ENCODE data around the gene SDK1.

The SDK1 gene

GRCh38 chr7:4151524-4151923 is 850.5 kb downstream of the SDK1 start:
- DNase-seq = no peak

GRCh38 chr7:4151926-4152549 is 851.0 kb downstream of the SDK1 start:
- no peak for DNase-seq

DNA sequence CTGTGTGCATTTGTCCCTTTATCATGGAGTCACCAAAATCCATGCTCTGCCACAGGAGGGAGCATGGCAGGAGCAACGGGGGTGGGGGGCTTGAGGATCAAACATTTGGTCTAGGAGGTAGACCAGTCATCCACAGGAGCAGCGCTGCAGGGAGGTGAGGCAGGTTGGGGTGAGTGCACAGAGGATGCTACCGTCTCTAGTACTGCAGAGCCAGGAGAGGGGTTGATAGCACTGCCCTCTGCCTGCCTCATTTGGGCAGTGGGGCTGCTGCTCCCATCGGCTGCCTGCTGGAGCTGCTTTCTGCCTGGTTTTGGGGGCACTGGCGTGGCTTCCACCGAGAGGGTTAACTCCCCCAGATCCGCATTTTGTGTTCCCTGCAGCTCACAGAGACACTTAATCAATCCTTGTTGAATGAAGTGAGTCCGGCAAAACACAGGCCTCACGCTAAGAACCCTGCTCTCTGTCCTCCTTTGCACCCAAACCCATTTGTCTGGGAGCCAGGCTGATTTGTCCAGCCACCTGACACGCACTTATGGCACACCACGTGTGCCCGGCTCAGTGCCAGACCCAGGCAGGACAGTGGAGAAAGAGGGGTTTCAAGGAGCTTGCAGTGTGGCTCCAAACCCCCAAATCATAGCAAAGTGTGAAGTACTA is 854.0 kb downstream of the SDK1 start:
- no peak for DNase-seq

GRCh38 chr7:4156190-4156589 is 855.1 kb downstream of the SDK1 start:
- DNase-seq = no peak

DNA sequence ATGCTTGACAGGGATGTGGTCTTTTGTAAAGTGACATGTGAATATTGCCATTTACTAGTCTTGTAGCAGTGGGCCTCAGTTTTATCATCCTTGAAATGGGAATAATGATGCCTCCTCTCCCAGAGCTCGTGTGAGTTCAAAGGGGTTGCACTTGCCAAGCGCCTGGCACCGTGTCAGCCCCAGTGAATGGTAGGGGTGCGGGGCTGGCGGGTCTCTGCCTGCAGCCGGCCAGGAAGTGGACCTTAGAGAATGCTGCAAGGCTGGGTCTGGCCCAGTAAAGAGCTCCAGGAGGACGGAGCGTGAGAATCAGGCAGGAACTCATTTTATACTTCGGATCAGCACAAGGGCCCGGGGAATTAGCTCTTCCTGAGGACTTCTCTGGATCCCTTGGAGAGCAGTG is 856.6 kb downstream of the SDK1 start:
- DNase-seq = no peak

- DNase-seq = no peak
These were observed 857.5 kb downstream of the SDK1 start for GRCh38 chr7:4158441-4159153.

GRCh38 chr7:4159154-4159501 is 858.1 kb downstream of the SDK1 start:
- no peak for DNase-seq

DNA sequence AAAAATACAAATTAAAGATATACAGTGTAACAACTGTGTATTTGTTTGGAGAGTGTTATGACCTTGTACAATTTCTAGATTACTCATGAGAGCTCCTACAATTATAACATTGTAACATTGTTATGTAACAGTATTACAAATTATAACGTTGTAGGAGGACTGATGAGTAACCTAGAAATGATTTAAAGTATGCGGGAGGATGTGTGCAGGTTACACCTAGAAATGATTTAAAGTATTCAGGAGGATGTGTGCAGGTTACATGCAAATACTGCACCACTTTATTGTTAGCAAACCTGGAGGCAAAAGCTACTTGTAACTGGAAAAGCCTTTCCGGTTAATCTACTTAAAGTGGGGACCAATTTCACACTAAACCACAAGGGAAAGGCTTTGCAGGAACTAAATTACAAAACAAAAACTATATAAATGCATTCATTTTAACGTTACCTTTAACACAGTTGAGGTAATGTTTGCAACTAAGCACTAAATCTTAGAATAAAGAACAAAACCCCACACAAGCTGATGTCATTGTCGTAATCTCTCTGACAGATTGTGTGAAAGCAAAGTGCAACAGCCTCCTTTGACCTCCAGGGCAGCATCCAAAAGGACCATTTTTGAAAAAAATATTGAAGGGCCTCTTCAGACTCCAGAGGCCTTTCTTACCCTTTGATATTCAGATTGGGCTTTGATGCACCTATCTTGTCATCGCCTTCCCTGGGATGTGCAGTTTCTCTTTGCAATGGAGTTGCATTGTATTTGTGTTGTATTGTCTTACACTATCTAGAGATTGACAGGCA is 858.9 kb downstream of the SDK1 start:
- no peak for DNase-seq

DNA sequence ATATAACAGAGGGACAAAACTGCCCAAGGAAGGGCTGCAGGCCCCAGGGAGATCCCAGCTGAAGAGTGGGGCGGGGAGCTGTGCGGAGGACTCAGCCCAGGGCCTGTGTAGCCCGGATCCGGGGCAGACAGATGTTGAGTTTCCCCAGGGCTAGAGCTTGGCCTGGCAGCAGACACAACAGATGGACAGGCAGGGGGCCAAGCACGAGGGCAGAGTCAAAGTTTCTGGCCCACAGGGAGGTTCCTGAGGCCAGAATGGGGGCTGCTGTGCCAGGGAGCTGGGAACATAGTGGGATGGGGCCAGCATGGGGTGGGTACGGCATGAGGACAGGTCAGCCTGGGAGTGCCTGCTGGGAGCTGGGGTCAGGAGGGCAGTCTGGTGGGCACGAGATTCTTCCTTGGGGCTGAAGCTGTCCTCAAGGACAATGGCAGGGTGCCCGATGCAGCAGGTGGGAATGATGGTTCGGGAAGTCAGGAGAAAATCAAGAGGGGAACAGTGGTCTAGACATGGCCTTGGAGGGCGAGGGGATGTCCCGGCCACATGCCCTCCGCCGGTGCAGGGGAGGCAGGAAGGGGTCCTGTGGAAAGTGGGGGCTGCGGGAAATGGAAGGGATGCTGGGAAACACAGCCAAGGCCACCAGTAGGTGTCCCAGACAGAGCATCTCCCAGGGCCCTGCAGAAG is 862.0 kb downstream of the SDK1 start:
- no peak for DNase-seq

GRCh38 chr7:4163565-4164203 is 862.6 kb downstream of the SDK1 start:
- DNase-seq = no peak

GRCh38 chr7:4164556-4164955 is 863.5 kb downstream of the SDK1 start:
- DNase-seq = no peak

GRCh38 chr7:4166340-4166739 is 865.3 kb downstream of the SDK1 start:
- DNase-seq = no peak

DNA sequence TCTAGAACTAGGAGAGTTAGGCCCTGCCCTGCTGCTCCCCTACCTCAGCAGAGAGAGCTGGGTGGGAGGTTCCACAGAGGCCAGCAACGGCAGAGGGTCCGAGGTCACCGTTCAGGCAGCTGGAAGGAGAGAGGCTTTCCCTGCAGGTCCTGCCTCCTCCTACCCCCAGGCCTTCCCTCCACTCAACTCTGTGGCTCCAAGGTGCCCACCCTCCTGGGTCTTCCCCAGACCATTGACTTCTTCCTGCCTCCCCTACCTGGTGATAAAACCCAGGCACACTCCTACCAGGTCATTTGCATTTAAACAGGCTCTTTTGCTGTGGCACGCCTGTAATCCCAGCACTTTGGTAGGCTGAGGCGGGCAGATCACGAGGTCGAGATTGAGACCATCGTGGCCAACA is 865.8 kb downstream of the SDK1 start:
- no peak for DNase-seq

DNA sequence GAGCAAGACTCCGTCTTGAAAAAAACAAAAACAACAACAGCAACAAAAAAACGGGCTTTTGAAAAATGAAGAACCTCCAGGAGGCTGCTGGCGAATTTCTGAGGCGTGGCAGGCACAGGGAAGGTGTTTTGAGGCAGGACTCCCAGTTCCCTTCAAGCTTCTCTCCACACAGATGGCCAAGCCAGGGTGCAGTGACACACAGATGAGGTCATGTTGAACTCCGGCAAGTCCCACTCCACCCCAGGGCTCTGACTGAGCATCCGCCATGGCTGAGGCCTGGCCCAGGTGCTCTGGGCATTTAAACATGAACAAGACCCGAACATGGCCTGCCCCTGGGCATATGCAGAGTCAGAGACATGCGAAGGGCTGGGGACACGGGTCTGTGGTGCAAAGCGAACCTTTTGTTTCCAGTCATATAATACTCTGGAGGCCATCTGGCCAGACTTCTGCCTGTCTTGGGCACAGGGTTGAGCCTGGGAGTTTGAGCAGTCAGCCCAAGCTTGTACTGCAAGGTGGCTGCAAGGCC is 866.4 kb downstream of the SDK1 start:
- no peak for DNase-seq

GRCh38 chr7:4168041-4168440 is 867.0 kb downstream of the SDK1 start:
- DNase-seq = no peak

DNA sequence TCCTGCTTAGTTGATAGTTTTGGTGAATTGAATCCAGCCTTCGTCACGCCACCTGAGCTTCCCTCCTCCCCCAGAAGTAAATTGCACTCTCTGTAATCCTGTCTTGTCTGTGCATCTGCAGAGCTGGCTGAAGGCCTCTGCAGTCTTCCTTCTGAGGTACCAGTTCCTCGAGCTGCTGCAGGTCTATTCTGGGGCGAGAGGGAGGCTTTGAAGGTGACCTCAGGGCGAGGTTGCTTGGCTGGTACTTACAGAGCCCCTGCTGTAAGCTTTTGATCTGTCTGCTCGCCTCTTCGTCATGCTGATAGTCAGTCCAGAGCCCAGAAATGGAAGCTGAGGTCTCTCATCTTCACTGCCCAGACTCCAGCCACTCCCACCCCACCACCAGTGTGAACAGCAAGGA is 867.5 kb downstream of the SDK1 start:
- no peak for DNase-seq

GRCh38 chr7:4169455-4169854 is 868.4 kb downstream of the SDK1 start:
- DNase-seq = no peak

DNA sequence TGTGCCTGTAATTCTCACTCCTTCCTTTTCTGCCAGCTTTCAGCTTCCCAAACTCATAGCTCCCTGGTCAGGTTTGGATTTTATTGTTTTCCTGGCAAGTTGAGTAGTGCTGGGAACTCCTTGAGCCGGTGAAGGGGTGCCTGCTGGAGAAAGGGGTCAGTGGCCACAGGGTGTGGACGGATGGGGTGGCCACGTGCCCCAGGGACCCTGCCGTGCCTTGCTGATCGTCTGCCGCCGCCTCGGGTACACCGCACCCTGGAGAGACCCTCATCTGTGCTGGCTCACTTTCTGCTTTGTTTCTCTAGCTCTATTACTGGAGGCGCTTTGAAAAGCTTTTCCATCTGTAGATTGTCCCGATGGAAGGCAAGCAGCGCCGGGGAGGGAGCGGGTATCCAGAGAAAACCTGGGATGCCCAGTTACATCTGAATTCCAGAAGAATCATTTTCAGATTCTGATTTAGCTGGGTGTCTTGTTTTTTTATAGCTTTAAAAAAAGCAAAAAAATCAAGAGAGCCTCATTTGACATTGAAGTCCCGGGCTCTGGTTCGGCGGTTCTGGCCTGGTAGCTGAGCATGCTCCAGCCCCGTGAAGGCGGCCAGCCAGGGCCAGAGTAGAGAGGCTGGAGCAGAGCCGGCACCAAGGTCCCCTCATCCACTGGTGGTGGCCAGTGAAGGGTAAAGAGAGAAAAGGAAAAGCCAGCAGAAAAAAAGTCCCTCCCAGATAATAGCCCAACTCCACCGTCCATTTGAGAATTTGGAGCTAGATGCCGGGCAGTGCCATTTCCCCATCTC is 870.1 kb downstream of the SDK1 start:
- DNase-seq = no peak

DNA sequence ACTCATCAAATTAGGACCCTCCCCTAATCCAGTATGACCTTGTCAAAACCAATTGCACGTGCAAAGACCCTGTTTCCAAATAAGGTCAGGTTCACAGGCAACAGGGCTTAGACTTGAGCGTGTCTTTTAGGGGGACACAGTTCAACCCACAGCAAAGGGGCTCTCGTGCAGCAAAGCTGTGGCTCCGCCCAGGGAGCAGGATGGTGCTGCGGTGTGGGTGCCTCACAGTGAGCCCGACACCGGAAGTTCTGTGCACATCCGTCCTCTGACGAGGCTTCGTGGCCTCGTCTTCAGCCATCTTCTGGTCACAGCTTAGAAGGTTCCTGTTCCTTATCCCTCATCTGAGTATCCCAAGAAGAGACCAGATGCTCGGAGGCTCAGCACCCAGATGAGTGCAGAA is 871.8 kb downstream of the SDK1 start:
- DNase-seq = no peak

GRCh38 chr7:4173615-4174014 is 872.6 kb downstream of the SDK1 start:
- no peak for DNase-seq

DNA sequence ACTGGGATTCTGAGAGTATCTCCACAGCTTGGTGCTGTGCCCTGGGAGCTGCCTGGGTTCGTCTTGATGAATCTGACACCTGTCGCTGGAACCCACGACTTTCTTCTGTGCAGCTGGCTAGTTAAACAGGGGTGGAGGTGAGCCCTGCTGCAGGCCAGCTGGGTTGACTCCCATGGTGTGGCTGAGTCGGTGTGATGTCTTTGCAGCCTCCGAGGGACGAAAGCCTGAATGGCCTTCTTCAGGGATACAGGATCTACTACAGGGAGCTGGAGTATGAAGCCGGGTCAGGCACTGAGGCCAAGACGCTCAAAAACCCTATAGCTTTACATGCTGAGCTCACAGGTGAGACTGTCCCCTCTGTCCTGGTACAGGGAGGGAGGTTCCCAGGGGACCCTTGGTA is 873.0 kb downstream of the SDK1 start:
- DNase-seq = no peak

DNA sequence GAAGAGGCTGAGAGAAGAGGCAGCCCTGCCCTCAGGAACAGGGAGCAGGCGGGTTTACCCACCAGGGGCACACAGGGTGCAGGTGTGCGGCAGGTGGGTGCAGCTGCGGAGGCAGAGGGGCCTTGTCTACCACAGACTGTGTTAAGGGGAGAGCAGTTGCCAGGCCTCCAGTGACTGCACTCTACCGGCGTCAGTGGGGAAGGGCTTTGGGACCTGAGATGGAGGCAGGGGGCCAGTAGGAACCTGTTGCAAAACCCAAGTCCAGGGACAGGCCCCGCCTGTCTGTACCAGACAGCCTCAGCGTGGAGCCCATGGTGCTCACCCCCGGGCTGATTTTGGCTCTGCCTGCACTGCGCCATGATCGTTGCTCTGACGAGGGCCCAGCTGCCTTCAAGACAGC is 873.4 kb downstream of the SDK1 start:
- DNase-seq = no peak
